ENCODE results near the gene NALCN.

The NALCN gene

DNA sequence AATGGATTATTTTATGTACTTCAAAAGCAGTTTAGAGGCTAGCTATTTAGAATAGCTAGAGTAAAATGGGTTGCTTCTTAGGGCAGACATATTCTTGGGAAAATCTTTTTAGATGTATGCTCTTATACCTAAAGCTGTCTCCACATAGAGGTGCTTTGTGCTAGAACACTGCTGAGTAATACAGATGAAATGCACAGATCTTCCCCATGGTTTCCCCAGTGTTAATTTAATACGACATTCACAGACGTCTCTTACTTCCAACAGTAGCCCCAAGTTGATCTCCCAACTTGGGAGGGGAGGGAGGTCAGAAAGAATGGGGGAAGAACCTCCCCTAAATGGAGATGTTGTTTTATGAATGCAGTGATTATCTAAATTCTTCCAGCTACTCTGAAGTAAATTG lies 16.9 kb downstream of the NALCN start:
- H3K4me3 ChIP-seq (ENCODE audit: low read length): no peak overlapping the region
- TF ChIP-seq, protein P1, sequence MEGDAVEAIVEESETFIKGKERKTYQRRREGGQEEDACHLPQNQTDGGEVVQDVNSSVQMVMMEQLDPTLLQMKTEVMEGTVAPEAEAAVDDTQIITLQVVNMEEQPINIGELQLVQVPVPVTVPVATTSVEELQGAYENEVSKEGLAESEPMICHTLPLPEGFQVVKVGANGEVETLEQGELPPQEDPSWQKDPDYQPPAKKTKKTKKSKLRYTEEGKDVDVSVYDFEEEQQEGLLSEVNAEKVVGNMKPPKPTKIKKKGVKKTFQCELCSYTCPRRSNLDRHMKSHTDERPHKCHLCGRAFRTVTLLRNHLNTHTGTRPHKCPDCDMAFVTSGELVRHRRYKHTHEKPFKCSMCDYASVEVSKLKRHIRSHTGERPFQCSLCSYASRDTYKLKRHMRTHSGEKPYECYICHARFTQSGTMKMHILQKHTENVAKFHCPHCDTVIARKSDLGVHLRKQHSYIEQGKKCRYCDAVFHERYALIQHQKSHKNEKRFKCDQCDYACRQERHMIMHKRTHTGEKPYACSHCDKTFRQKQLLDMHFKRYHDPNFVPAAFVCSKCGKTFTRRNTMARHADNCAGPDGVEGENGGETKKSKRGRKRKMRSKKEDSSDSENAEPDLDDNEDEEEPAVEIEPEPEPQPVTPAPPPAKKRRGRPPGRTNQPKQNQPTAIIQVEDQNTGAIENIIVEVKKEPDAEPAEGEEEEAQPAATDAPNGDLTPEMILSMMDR (conservative IDR thresholded peaks at IDR 0.05; ENCODE audit: low read depth, low read length): no peak
- no peak for DNase-seq (ENCODE audit: low read depth)

DNA sequence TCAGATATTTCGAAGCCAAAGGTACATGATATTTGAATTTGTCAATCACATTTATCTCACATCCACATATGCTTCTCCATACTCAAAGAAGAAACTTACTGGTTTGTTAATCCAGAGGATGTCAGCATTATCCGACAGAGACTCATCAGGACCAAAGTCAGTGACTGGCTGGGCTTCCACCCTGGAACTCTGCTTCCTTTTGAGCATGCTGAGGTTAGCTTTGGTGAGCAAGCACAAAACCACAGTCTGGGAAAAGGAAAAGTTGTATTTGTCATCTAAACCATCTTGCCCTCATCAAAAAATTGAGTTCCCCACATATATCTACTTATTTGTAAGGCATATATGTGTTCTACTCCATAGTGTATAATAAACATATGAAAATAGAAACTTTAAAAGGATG lies 17.4 kb downstream of the NALCN start:
- TF ChIP-seq, protein P1 (conservative IDR thresholded peaks at IDR 0.05; ENCODE audit: low read depth, low read length): no peak
- H3K4me3 ChIP-seq (ENCODE audit: low read length): no peak overlapping the region
- DNase-seq (ENCODE audit: low read depth): no peak

DNA sequence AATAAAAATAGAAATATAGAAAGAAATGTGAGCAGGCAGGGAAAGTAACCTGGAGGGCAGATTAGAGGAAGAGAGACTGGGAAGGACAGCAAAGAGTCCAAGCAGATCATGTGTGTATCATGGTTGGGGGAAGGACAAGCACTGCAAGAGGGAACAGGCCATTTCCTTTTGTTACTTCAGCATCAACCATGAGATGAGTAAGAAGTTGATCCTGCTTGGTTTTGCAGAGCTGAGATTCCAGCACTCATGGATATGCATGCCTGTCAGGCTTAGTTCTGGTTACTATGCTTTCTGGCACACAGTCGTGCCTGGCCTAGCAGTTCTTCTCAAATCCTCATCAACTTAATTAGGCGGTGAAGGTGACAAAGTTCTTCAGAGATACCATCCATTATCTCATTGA lies 18.1 kb downstream of the NALCN start:
- TF ChIP-seq, protein P1 (conservative IDR thresholded peaks at IDR 0.05; ENCODE audit: low read depth, low read length): no peak
- no peak overlapping the region for H3K4me3 ChIP-seq (ENCODE audit: low read length)
- no peak for DNase-seq (ENCODE audit: low read depth)

DNA sequence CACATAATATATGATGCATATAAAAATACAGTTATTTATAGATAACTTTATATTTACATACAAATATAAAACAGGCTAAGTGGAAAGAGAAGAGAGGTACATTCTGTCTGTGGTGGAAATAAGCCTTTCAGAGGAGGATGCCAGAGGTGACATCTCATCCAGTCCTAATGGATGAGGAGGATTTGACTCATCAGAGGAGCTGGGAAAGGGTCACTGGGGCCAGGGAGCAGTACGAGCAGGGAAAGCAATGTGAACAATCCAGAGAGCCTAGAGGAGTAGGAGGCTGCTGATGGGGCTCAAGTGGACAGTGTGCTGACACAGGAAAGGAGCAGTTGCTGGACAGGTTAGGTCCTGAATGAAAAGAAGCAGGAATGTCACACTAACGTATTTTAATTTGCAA lies 18.6 kb downstream of the NALCN start:
- TF ChIP-seq, protein P1 (conservative IDR thresholded peaks at IDR 0.05; ENCODE audit: low read depth, low read length): no peak
- no peak for DNase-seq (ENCODE audit: low read depth)

DNA sequence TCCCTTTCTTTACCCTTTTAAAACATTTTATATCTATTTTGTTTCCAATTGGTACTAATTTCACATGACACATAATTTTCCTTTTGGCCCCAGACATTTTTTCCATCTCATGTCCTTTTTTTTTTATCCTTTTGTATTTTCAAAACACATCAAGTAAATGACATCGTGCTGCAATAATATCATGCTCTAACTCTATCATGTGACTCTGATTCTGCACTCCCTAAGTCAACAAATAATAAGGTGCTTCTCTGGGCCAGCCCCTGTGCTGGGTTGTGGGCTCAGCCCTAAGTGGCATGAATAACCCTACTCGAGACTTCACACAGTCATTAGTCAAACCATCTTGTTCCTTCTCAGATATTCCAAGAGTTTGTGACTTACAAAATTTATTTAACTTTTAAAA lies 21.7 kb downstream of the NALCN start:
- DNase-seq (ENCODE audit: low read depth): no peak
- TF ChIP-seq, protein P1 (conservative IDR thresholded peaks at IDR 0.05; ENCODE audit: low read depth, low read length): no peak
- H3K4me3 ChIP-seq (ENCODE audit: low read length): no peak overlapping the region

More for the DNA sequence above, 18.6 kb downstream of the NALCN start:
- no peak overlapping the region for H3K4me3 ChIP-seq (ENCODE audit: low read length)

DNA sequence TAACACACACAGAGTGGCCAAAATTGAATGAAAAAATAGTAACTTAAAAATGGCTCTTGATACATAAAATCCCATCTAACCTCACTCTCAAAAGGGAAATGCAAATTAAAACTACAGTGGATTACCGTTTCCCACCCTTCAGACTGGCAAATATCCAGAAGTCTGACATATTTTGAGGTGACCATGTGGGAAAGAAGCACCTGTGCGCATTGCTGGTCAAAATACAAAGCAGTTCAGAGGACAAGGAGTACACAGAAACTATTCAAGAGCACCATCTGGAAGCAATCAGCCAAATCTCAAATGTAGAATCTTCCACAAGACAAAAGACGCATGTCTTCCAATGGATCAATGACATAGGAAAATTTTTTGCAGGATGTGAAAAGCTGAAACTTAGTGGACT lies 23.2 kb downstream of the NALCN start:
- no peak overlapping the region for H3K4me3 ChIP-seq (ENCODE audit: low read length)
- no peak for DNase-seq (ENCODE audit: low read depth)
- TF ChIP-seq, protein P1 (conservative IDR thresholded peaks at IDR 0.05; ENCODE audit: low read depth, low read length): no peak

DNA sequence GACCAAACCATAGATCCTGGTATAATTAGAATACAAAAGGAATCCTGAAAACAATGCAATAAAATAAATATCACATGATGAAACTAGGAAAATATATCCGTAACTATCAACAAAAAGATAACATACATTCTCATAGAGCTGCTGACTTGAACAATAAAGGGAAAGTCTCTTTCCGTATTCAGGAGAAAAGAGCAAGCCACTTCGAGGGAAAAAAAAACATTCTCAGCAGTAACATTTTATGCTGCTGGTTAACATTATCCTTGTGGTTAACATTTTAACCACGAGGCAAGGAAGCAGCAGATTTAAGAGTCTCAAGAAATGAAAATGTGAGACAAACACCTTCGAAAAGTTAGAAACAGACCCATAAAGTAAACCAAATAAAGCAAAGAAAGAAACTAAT lies 25.8 kb downstream of the NALCN start:
- DNase-seq (ENCODE audit: low read depth): no peak
- no peak overlapping the region for H3K4me3 ChIP-seq (ENCODE audit: low read length)
- TF ChIP-seq, protein P1 (conservative IDR thresholded peaks at IDR 0.05; ENCODE audit: low read depth, low read length): no peak
